Measurements from ENCODE around the gene NUP98.

The NUP98 gene

GRCh38 chr11:3797329-3798090, at the start of gene NUP98:
NUP98 (minus strand) TSS chr11:3797554; CDS start chr11:3782117, 15,437 bp downstream.
- intact Hi-C loops (cut with DNase I; ENCODE audit: low total_unique reads), result loop anchor here (5.0 kb wide), 1 partner anchor 45 kb away; the partner anchor contains the start of gene RHOG
- H3K27me3 ChIP-seq, result no peaks in the 10 kb centered on the region
- H3K4me3 ChIP-seq, result peak within 1 kb of the TSS; percentile 86 to 92
- H3K27ac ChIP-seq, result peak within 1 kb of the TSS; percentile 96 to 98
- no peak for TF ChIP-seq CTCF (IDR thresholded peaks at IDR 0.05)
- peak; percentile 100 for DNase-seq
- H3K9me3 ChIP-seq, result no peaks in the 10 kb centered on the region
- peaks cover 10 to 20% (median 12%) of the 10 kb centered on the region in 3 donors for H3K36me3 ChIP-seq
- peaks cover 0 to 37% (median 22%) of the 10 kb centered on the region in 4 donors for H3K4me1 ChIP-seq

GRCh38 chr11:3845670-3846069, 48.3 kb upstream of the NUP98 start:
- Histone ChIP-seq H3K9me3 (no peaks in the 10 kb centered on the region), H3K27ac (no peak overlapping the region), H3K4me1 (peaks cover 0 to 4% (median 1%) of the 10 kb centered on the region in 4 donors), H3K27me3 (no peaks in the 10 kb centered on the region), H3K36me3 (no peaks in the 10 kb centered on the region), H3K4me3 (no peak overlapping the region)
- intact Hi-C loops (cut with DNase I; ENCODE audit: low total_unique reads), result no loop called here
- no peak for DNase-seq
- no peak for TF ChIP-seq CTCF (IDR thresholded peaks at IDR 0.05)

- H3K9me3 ChIP-seq, result no peaks in the 10 kb centered on the region
- H3K4me1 ChIP-seq, result peaks cover 0 to 4% (median 1%) of the 10 kb centered on the region in 4 donors
- no peak for TF ChIP-seq CTCF (IDR thresholded peaks at IDR 0.05)
- intact Hi-C loops (cut with DNase I; ENCODE audit: low total_unique reads), result no loop called here
- H3K27me3 ChIP-seq, result no peaks in the 10 kb centered on the region
- DNase-seq, result no peak
- H3K36me3 ChIP-seq, result no peaks in the 10 kb centered on the region
- no peak overlapping the region for H3K4me3 ChIP-seq
- H3K27ac ChIP-seq, result no peak overlapping the region
Measured at GRCh38 chr11:3845246-3845645, 47.9 kb upstream of the NUP98 start.

- intact Hi-C loops (cut with DNase I; ENCODE audit: low total_unique reads), result loop anchor here (5.0 kb wide), 2 partner anchors 46 to 249 kb away; partner anchors contain the start of genes NUP98 and RRM1
- peaks cover 0 to 21% (median 11%) of the 10 kb centered on the region in 4 donors for H3K4me1 ChIP-seq
- DNase-seq, result no peak
- no peak overlapping the region for H3K4me3 ChIP-seq
- no peak for TF ChIP-seq CTCF (IDR thresholded peaks at IDR 0.05)
- no peaks in the 10 kb centered on the region for H3K36me3 ChIP-seq
- H3K9me3 ChIP-seq, result no peaks in the 10 kb centered on the region
- H3K27me3 ChIP-seq, result no peaks in the 10 kb centered on the region
- no peak overlapping the region for H3K27ac ChIP-seq
Measured at GRCh38 chr11:3843326-3843725, 46.0 kb upstream of the NUP98 start.

GRCh38 chr11:3841426-3842350, 44.3 kb upstream of the NUP98 start:
- peaks cover 0 to 34% (median 16%) of the 10 kb centered on the region in 4 donors for H3K4me1 ChIP-seq
- intact Hi-C loops (cut with DNase I; ENCODE audit: low total_unique reads), result loop anchor here (5.0 kb wide), 2 partner anchors 44 to 251 kb away; partner anchors contain the start of genes NUP98 and RRM1
- DNase-seq, result peak; percentile 76 to 91
- no peaks in the 10 kb centered on the region for H3K27me3 ChIP-seq
- no peaks in the 10 kb centered on the region for H3K36me3 ChIP-seq
- H3K27ac ChIP-seq, result peak overlapping the region; percentile 94 to 99
- peak; percentile 57 to 82 for TF ChIP-seq CTCF (IDR thresholded peaks at IDR 0.05)
- H3K4me3 ChIP-seq, result peak overlapping the region; percentile 96 to 99
- H3K9me3 ChIP-seq, result no peaks in the 10 kb centered on the region
